ENCODE measurements around the gene CPA4. TPM values are rescaled to one million over a fixed set of nuclear protein-coding genes. Genes with fewer than 3 reads are reported as not detected.
"Not testable (repeated sequence)": the region's sequence is repeated elsewhere in the genome, so short reads cannot be mapped to it uniquely, and the experiment has no call there.

The CPA4 gene
- total RNA-seq, 2 donors from 2014 or later, result not detected

DNA sequence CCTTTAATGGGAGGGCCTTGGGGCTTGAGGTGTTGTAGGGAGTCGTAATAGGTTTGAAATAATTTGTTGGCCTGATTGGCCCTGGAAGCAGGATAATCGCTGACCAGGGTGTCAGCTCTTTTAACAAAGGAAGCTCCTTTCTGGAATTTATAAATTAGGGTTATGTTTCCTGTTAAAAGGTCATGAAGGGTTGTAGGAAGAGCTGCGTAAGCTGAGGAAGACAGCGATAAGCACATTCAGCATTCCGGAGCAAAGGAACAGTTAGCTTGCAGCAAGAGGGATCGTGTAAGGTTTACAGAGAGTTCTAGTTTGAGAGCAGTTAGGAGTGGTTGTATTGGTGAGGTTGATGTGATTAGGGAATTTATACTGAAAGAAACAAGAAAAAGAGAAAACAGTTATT is 21.3 kb downstream of the CPA4 start:
- Histone ChIP-seq H3K27ac (no peak overlapping the region), H3K9me3 (no peaks in the 10 kb centered on the region), H3K4me1 (ENCODE audit: control insufficient read depth in 1 of 2, low read depth in 2 of 2) (no peaks in the 10 kb centered on the region), H3K4me3 (no peak overlapping the region), H3K27me3 (replicated peaks; ENCODE audit: insufficient read depth) (no peaks in the 10 kb centered on the region), H3K36me3 (no peaks in the 10 kb centered on the region)
- no peak for DNase-seq (ENCODE audit: low spot score)
- ATAC-seq (ENCODE audit: insufficient number of reproducible peaks, low FRiP score, low read depth), result no peak
- TF ChIP-seq, protein P1, sequence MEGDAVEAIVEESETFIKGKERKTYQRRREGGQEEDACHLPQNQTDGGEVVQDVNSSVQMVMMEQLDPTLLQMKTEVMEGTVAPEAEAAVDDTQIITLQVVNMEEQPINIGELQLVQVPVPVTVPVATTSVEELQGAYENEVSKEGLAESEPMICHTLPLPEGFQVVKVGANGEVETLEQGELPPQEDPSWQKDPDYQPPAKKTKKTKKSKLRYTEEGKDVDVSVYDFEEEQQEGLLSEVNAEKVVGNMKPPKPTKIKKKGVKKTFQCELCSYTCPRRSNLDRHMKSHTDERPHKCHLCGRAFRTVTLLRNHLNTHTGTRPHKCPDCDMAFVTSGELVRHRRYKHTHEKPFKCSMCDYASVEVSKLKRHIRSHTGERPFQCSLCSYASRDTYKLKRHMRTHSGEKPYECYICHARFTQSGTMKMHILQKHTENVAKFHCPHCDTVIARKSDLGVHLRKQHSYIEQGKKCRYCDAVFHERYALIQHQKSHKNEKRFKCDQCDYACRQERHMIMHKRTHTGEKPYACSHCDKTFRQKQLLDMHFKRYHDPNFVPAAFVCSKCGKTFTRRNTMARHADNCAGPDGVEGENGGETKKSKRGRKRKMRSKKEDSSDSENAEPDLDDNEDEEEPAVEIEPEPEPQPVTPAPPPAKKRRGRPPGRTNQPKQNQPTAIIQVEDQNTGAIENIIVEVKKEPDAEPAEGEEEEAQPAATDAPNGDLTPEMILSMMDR (IDR thresholded peaks at IDR 0.05), result no peak

DNA sequence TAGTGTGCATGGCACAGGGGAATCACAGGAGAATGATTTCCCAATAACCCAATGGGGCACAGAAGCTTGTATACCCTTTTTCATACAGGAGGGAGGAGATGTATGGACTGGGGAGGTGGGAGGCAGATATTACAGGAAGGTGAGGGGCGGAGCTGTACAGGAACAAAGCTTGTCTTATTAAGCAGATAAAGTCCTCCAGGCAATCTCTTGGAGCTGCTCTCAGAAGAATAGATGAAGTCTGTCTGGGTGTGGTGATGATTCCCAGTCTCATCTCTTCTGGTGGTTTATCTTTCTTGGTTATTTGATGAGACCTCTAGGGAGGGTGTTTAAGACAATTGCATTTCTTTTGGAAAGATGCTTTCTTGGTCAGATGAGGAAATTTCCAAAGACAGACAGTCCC is 26.6 kb downstream of the CPA4 start:
- no peak overlapping the region for H3K4me3 ChIP-seq
- no peaks in the 10 kb centered on the region for H3K36me3 ChIP-seq
- no peak overlapping the region for H3K27ac ChIP-seq
- DNase-seq (ENCODE audit: low spot score), result no peak
- H3K4me1 ChIP-seq (ENCODE audit: control insufficient read depth in 1 of 2, low read depth in 2 of 2), result no peaks in the 10 kb centered on the region
- TF ChIP-seq, protein P1 (IDR thresholded peaks at IDR 0.05), result no peak
- ATAC-seq (ENCODE audit: insufficient number of reproducible peaks, low FRiP score, low read depth), result no peak
- no peaks in the 10 kb centered on the region for H3K27me3 ChIP-seq (replicated peaks; ENCODE audit: insufficient read depth)
- no peaks in the 10 kb centered on the region for H3K9me3 ChIP-seq

DNA sequence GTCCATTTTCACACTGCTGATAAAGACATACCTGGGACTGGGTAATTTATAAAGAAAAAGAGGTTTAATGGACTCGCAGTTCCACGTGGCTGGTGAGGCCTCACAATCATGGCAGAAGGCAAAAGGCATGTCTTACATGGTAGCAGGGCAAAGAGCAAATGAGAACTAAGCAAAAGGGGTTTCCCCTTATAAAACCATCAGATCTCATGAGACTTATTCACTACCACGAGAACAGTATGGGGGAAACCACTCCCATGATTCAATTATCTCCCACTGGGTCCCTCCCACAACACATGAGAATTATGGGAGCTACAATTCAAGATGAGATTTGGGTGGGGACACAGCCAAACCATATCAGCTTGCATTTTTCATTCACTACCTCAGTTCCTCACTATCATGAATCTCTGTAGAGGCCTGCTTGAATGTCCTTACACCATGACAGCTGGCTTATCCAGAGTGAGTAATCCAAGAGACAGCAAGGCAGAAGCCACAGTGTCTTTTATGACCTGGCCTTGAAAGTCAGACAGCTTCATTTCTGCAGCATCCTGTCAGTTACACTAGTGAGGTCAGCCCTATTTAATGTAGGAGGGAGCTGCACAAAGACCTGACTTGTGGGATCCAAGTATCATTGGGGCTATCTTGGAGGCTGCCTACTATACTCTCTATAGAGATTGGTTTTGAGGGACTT is 28.7 kb downstream of the CPA4 start:
- not testable (repeated sequence) for H3K9me3 ChIP-seq; DNase-seq (ENCODE audit: low spot score); H3K27ac ChIP-seq; H3K36me3 ChIP-seq; ATAC-seq (ENCODE audit: insufficient number of reproducible peaks, low FRiP score, low read depth); H3K4me1 ChIP-seq (ENCODE audit: control insufficient read depth in 1 of 2, low read depth in 2 of 2); H3K4me3 ChIP-seq; H3K27me3 ChIP-seq (replicated peaks; ENCODE audit: insufficient read depth)

DNA sequence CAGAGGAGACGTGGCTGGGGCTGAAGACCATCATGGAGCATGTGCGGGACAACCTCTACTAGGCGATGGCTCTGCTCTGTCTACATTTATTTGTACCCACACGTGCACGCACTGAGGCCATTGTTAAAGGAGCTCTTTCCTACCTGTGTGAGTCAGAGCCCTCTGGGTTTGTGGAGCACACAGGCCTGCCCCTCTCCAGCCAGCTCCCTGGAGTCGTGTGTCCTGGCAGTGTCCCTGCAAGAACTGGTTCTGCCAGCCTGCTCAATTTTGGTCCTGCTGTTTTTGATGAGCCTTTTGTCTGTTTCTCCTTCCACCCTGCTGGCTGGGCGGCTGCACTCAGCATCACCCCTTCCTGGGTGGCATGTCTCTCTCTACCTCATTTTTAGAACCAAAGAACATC is 29.7 kb downstream of the CPA4 start:
- H3K36me3 ChIP-seq, result no peaks in the 10 kb centered on the region
- H3K4me3 ChIP-seq, result no peak overlapping the region
- DNase-seq (ENCODE audit: low spot score), result no peak
- no peak overlapping the region for H3K27ac ChIP-seq
- H3K4me1 ChIP-seq (ENCODE audit: control insufficient read depth in 1 of 2, low read depth in 2 of 2), result no peaks in the 10 kb centered on the region
- no peaks in the 10 kb centered on the region for H3K9me3 ChIP-seq
- no peak for ATAC-seq (ENCODE audit: insufficient number of reproducible peaks, low FRiP score, low read depth)
- H3K27me3 ChIP-seq (replicated peaks; ENCODE audit: insufficient read depth), result no peaks in the 10 kb centered on the region
- TF ChIP-seq, protein P1 (IDR thresholded peaks at IDR 0.05), result no peak

DNA sequence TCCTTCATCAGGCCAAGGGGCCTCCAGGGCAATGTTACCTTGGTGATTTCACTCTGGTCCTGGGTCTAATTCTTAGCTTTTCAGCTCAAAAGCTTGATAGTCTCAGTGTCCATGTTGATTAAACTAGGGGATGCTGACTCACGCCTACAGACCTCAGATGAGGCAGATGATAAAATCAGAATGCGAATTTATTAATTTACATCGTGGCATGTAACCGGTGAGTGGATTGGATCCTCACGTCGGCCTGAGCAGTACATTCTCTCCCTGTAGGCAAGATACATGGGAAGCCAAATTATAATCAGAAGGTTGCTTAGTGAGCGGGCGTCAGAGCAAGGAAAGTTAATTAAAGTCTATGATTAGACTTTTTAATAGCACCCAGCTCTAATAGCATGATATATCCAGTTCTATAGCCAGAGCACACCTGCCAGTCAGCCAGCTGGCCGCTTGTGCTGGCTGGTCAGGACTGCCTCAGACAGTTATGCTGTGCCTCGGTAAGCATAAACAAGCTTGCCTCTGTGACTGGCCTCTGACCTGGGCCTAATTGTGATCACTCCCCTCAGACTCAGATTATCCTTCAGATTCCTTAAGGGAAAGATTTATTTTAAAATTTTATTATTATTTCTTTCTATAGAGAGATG is 31.5 kb downstream of the CPA4 start:
- no peak overlapping the region for H3K27ac ChIP-seq
- H3K27me3 ChIP-seq (replicated peaks; ENCODE audit: insufficient read depth), result no peaks in the 10 kb centered on the region
- H3K4me1 ChIP-seq (ENCODE audit: control insufficient read depth in 1 of 2, low read depth in 2 of 2), result no peaks in the 10 kb centered on the region
- no peaks in the 10 kb centered on the region for H3K9me3 ChIP-seq
- H3K36me3 ChIP-seq, result no peaks in the 10 kb centered on the region
- H3K4me3 ChIP-seq, result no peak overlapping the region
- no peak for ATAC-seq (ENCODE audit: insufficient number of reproducible peaks, low FRiP score, low read depth)
- TF ChIP-seq, protein P1 (IDR thresholded peaks at IDR 0.05), result no peak
- DNase-seq (ENCODE audit: low spot score), result no peak
